RWPE2 (cell line): ENCODE results near the gene KCNH1.

Source experiments
- ATAC-seq: fragments of 200-7000 bp; cut with Tn5 transposase; 3 replicates; pipeline ENCODE4 v1.9.1; 2021; ENCODE audit warnings: low read depth
- DNase-seq: peaks from one replicate; pipeline ENCODE4 v3.0.0-alpha.2; 2020; ENCODE audit warnings: low spot score
- H3K27ac ChIP-seq: fragments of 450-650 bp; 2 replicates; pipeline ENCODE4 v1.5.1; 2017; ENCODE audit warnings: mild to moderate bottlenecking; ENCODE audit not compliant: poor library complexity, severe bottlenecking
- H3K27me3 ChIP-seq: fragments of 250-450 bp; sonication (Bioruptor Pico); 2 replicates; pipeline ENCODE4 v1.5.1; 2021; ENCODE audit warnings: mild to moderate bottlenecking, moderate library complexity; ENCODE audit not compliant: insufficient read depth, poor library complexity, severe bottlenecking
- H3K36me3 ChIP-seq: fragments of 250-450 bp; sonication (Bioruptor Pico); 2 replicates; pipeline ENCODE4 v1.5.1; 2020; ENCODE audit warnings: low read depth, mild to moderate bottlenecking, moderate library complexity
- H3K4me1 ChIP-seq: fragments of 250-450 bp; sonication (Bioruptor Pico); 2 replicates; pipeline ENCODE4 v1.5.1; 2021; ENCODE audit warnings: mild to moderate bottlenecking, moderate library complexity; ENCODE audit not compliant: insufficient read depth, poor library complexity, severe bottlenecking
- H3K4me3 ChIP-seq: fragments of 250-450 bp; sonication (Bioruptor Pico); 2 replicates; pipeline ENCODE4 v1.5.1; 2021; ENCODE audit warnings: mild to moderate bottlenecking, moderate library complexity; ENCODE audit not compliant: severe bottlenecking
- H3K9me3 ChIP-seq: fragments of 250-450 bp; sonication (Bioruptor Pico); 2 replicates; pipeline ENCODE4 v1.5.1; 2021; ENCODE audit warnings: mild to moderate bottlenecking, moderate library complexity; ENCODE audit not compliant: severe bottlenecking
- TF ChIP-seq, protein P1 (sequence below): fragments of 450-650 bp; IDR thresholded peaks from one replicate; pipeline ENCODE4 v1.5.1; 2017; ENCODE audit warnings: mild to moderate bottlenecking, moderate library complexity; ENCODE audit not compliant: poor library complexity, severe bottlenecking

The KCNH1 gene

DNA sequence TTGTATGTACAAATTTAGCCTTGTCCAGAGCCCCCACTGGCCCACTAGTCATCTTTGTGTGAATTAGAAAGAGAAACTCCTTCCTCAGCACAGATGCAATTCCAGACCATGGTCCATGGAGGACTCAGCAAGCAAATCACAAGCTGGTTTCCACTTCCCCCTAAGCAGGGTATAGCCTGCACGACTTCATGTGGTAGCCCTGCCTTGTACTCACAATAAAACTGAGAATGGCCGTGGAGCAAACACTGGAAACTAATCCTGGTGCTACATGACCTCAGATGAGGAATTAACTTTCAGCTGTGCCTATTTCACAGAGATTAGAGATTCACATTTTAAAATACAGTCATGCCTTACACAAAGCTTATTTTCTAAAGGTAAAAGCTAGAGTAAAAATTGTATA, 32.5 kb downstream of the KCNH1 start:
- TF ChIP-seq, protein P1, sequence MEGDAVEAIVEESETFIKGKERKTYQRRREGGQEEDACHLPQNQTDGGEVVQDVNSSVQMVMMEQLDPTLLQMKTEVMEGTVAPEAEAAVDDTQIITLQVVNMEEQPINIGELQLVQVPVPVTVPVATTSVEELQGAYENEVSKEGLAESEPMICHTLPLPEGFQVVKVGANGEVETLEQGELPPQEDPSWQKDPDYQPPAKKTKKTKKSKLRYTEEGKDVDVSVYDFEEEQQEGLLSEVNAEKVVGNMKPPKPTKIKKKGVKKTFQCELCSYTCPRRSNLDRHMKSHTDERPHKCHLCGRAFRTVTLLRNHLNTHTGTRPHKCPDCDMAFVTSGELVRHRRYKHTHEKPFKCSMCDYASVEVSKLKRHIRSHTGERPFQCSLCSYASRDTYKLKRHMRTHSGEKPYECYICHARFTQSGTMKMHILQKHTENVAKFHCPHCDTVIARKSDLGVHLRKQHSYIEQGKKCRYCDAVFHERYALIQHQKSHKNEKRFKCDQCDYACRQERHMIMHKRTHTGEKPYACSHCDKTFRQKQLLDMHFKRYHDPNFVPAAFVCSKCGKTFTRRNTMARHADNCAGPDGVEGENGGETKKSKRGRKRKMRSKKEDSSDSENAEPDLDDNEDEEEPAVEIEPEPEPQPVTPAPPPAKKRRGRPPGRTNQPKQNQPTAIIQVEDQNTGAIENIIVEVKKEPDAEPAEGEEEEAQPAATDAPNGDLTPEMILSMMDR, result no peak
- H3K36me3 ChIP-seq, result no peaks in the 10 kb centered on the region
- no peak overlapping the region for H3K4me3 ChIP-seq
- H3K4me1 ChIP-seq, result no peaks in the 10 kb centered on the region
- no peak overlapping the region for H3K27ac ChIP-seq
- H3K27me3 ChIP-seq, result no peaks in the 10 kb centered on the region
- DNase-seq (no peak), ATAC-seq (no peak)
- H3K9me3 ChIP-seq, result no peaks in the 10 kb centered on the region

GRCh38 chr1:211099393-211099792, 34.6 kb downstream of the KCNH1 start:
- no peak for ATAC-seq

GRCh38 chr1:211095381-211095780, 38.6 kb downstream of the KCNH1 start:
- no peaks in the 10 kb centered on the region for H3K27me3 ChIP-seq
- no peak overlapping the region for H3K27ac ChIP-seq
- H3K4me1 ChIP-seq, result no peaks in the 10 kb centered on the region
- DNase-seq (no peak), ATAC-seq (no peak)
- H3K4me3 ChIP-seq, result no peak overlapping the region
- H3K36me3 ChIP-seq, result no peaks in the 10 kb centered on the region
- TF ChIP-seq, protein P1, result no peak
- no peaks in the 10 kb centered on the region for H3K9me3 ChIP-seq

More at GRCh38 chr1:211099393-211099792, 34.6 kb downstream of the KCNH1 start:
- Histone ChIP-seq H3K36me3 (no peaks in the 10 kb centered on the region), H3K9me3 (no peaks in the 10 kb centered on the region), H3K27ac (no peak overlapping the region), H3K4me1 (no peaks in the 10 kb centered on the region), H3K27me3 (no peaks in the 10 kb centered on the region), H3K4me3 (no peak overlapping the region)
- TF ChIP-seq, protein P1, result no peak
- no peak for DNase-seq

GRCh38 chr1:211092955-211093354, 41.0 kb downstream of the KCNH1 start:
- no peaks in the 10 kb centered on the region for H3K9me3 ChIP-seq
- no peaks in the 10 kb centered on the region for H3K36me3 ChIP-seq
- H3K27me3 ChIP-seq, result no peaks in the 10 kb centered on the region
- no peak overlapping the region for H3K4me3 ChIP-seq
- no peak overlapping the region for H3K27ac ChIP-seq
- DNase-seq (no peak), ATAC-seq (no peak)
- H3K4me1 ChIP-seq, result no peaks in the 10 kb centered on the region
- TF ChIP-seq, protein P1, result no peak

DNA sequence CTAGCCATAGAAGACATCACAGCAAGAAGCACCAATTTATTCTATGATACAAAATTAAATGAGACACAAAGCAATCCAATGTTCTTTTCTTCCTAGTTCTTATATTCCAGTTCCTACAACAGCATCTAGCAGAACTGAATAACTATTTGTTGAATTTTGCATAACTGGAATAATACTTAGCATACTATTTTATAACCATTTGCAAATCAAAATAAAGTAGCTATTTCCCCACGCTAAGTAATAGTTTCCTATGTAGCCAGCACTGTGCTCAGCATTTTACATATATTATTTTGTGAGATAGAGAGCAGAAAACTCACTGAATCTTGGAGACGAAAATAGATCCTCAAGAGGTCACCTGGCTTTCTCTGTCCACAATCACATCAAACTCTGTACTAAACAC, 42.1 kb downstream of the KCNH1 start:
- H3K36me3 ChIP-seq, result no peaks in the 10 kb centered on the region
- no peak overlapping the region for H3K4me3 ChIP-seq
- no peaks in the 10 kb centered on the region for H3K4me1 ChIP-seq
- TF ChIP-seq, protein P1, result no peak
- no peak for DNase-seq
- no peaks in the 10 kb centered on the region for H3K27me3 ChIP-seq
- ATAC-seq, result no peak
- H3K9me3 ChIP-seq, result no peaks in the 10 kb centered on the region
- no peak overlapping the region for H3K27ac ChIP-seq
